ENCODE results near the gene PHACTR3. TPM values are rescaled to one million over a fixed set of nuclear protein-coding genes. Genes with fewer than 3 reads are reported as not detected.

The PHACTR3 gene
- total RNA-seq, 3 donors from 2014 or later: 0.41 to 3.4 (median 1.1) TPM

GRCh38 chr20:59754551-59754950 lies 150.2 kb downstream of the PHACTR3 start:
- DNase-seq (no peak), ATAC-seq (no peak)
- Histone ChIP-seq H3K9me3 (no peaks in the 10 kb centered on the region), H3K36me3 (ENCODE audit: low read depth) (no peaks in the 10 kb centered on the region), H3K4me3 (no peak overlapping the region), H3K4me1 (ENCODE audit: low read depth) (no peaks in the 10 kb centered on the region)
- no peak for TF ChIP-seq CTCF (IDR thresholded peaks at IDR 0.05)
- intact Hi-C loops (cut with DNase I, micrococcal nuclease): loop anchor here in 1 of 2 donors (10.0 kb wide), 2 partner anchors 160 to 190 kb away; no protein-coding TSS in a partner anchor

- H3K36me3 ChIP-seq (ENCODE audit: low read depth): no peaks in the 10 kb centered on the region
- no peak for ATAC-seq
- TF ChIP-seq CTCF (IDR thresholded peaks at IDR 0.05): no peak
- no peaks in the 10 kb centered on the region for H3K4me1 ChIP-seq (ENCODE audit: low read depth)
- no peak for DNase-seq
- H3K9me3 ChIP-seq: no peaks in the 10 kb centered on the region
- H3K4me3 ChIP-seq: no peak overlapping the region
- intact Hi-C loops (cut with DNase I, micrococcal nuclease): loop anchor here in 1 of 2 donors (10.0 kb wide), 2 partner anchors 161 to 191 kb away; no protein-coding TSS in a partner anchor
Observed at GRCh38 chr20:59756241-59756640, 151.9 kb downstream of the PHACTR3 start.

GRCh38 chr20:59764037-59764436 lies 159.7 kb downstream of the PHACTR3 start:
- no peak for ATAC-seq
- no peak overlapping the region for H3K4me3 ChIP-seq
- no peaks in the 10 kb centered on the region for H3K9me3 ChIP-seq
- no peak for DNase-seq
- no peaks in the 10 kb centered on the region for H3K36me3 ChIP-seq (ENCODE audit: low read depth)
- intact Hi-C loops (cut with DNase I, micrococcal nuclease): no loop called here
- TF ChIP-seq CTCF (IDR thresholded peaks at IDR 0.05): no peak
- no peaks in the 10 kb centered on the region for H3K4me1 ChIP-seq (ENCODE audit: low read depth)

- Histone ChIP-seq H3K9me3 (no peaks in the 10 kb centered on the region), H3K4me1 (ENCODE audit: low read depth) (no peaks in the 10 kb centered on the region), H3K4me3 (no peak overlapping the region), H3K36me3 (ENCODE audit: low read depth) (no peaks in the 10 kb centered on the region)
- ATAC-seq: no peak
- intact Hi-C loops (cut with DNase I, micrococcal nuclease): no loop called here
- peak in 1 of 3 donors; percentile 29 for DNase-seq
- no peak for TF ChIP-seq CTCF (IDR thresholded peaks at IDR 0.05)
Observed at GRCh38 chr20:59765599-59766177, 161.3 kb downstream of the PHACTR3 start.

GRCh38 chr20:59767656-59768055 lies 163.3 kb downstream of the PHACTR3 start:
- H3K9me3 ChIP-seq: no peaks in the 10 kb centered on the region
- TF ChIP-seq CTCF (IDR thresholded peaks at IDR 0.05): no peak
- no peaks in the 10 kb centered on the region for H3K4me1 ChIP-seq (ENCODE audit: low read depth)
- ATAC-seq: no peak
- H3K4me3 ChIP-seq: no peak overlapping the region
- no peak for DNase-seq
- H3K36me3 ChIP-seq (ENCODE audit: low read depth): no peaks in the 10 kb centered on the region
- intact Hi-C loops (cut with DNase I, micrococcal nuclease): no loop called here

- TF ChIP-seq CTCF (IDR thresholded peaks at IDR 0.05): no peak
- peak in 1 of 3 donors; percentile 39 for DNase-seq
- Histone ChIP-seq H3K4me1 (ENCODE audit: low read depth) (peaks cover 7% of the 10 kb centered on the region), H3K9me3 (no peaks in the 10 kb centered on the region), H3K36me3 (ENCODE audit: low read depth) (no peaks in the 10 kb centered on the region), H3K4me3 (no peak overlapping the region)
- intact Hi-C loops (cut with DNase I, micrococcal nuclease): no loop called here
- ATAC-seq: no peak
Observed at GRCh38 chr20:59770270-59770669, 165.9 kb downstream of the PHACTR3 start.
